GM21786 (cell line): ENCODE results near the gene NDRG4.
"Not testable (repeated sequence)": the region's sequence is repeated elsewhere in the genome, so short reads cannot be mapped to it uniquely, and the experiment has no call there.

Source experiments
- ATAC-seq: cut with Tn5 transposase; IDR thresholded peaks from one replicate; pipeline ENCODE4 v1.9.1; 2021; ENCODE audit not compliant: unreplicated experiment

NDRG4 gene

GRCh38 chr16:58464916-58465731 lies 34.8 kb upstream of the NDRG4 start:
- ATAC-seq: no peak

GRCh38 chr16:58465817-58466216 lies 34.1 kb upstream of the NDRG4 start:
- ATAC-seq: no peak

GRCh38 chr16:58466396-58466795 lies 33.5 kb upstream of the NDRG4 start:
- ATAC-seq: no peak

GRCh38 chr16:58467905-58468304 lies 32.0 kb upstream of the NDRG4 start:
- ATAC-seq: no peak

GRCh38 chr16:58471209-58471975 lies 28.6 kb upstream of the NDRG4 start:
- ATAC-seq: no peak

- no peak for ATAC-seq
Observed at GRCh38 chr16:58472266-58472665, 27.7 kb upstream of the NDRG4 start.

GRCh38 chr16:58472827-58473226 lies 27.1 kb upstream of the NDRG4 start:
- ATAC-seq: no peak

GRCh38 chr16:58474296-58474695 lies 25.6 kb upstream of the NDRG4 start:
- ATAC-seq: no peak

- ATAC-seq: no peak
Observed at GRCh38 chr16:58475091-58475619, 24.8 kb upstream of the NDRG4 start.

GRCh38 chr16:58476791-58477190 lies 23.2 kb upstream of the NDRG4 start:
- no peak for ATAC-seq

GRCh38 chr16:58478427-58478826 lies 21.5 kb upstream of the NDRG4 start:
- no peak for ATAC-seq

GRCh38 chr16:58481226-58481869 lies 18.6 kb upstream of the NDRG4 start:
- ATAC-seq: no peak

GRCh38 chr16:58481931-58482330 lies 18.0 kb upstream of the NDRG4 start:
- ATAC-seq: no peak

- ATAC-seq: no peak
Observed at GRCh38 chr16:58485184-58485887, 14.6 kb upstream of the NDRG4 start.

- ATAC-seq: no peak
Observed at GRCh38 chr16:58487566-58488351, 12.2 kb upstream of the NDRG4 start.

- no peak for ATAC-seq
Observed at GRCh38 chr16:58488531-58488930, 11.4 kb upstream of the NDRG4 start.

- ATAC-seq: no peak
Observed at GRCh38 chr16:58490065-58490464, 9.9 kb upstream of the NDRG4 start.

- ATAC-seq: not testable (repeated sequence)
Observed at GRCh38 chr16:58490539-58490938, 9.4 kb upstream of the NDRG4 start.

- ATAC-seq: no peak
Observed at GRCh38 chr16:58492066-58492465, 7.9 kb upstream of the NDRG4 start.

- ATAC-seq: no peak
Observed at GRCh38 chr16:58492735-58493134, 7.2 kb upstream of the NDRG4 start.
